ENCODE results near the gene PDE8B.

GRCh38 chr5:77285251-77285841, 74.9 kb downstream of the PDE8B start:
- TF ChIP-seq CTCF (conservative IDR thresholded peaks at IDR 0.05; ENCODE audit: low read depth in 2 of 2): no peak
- no peak for TF ChIP-seq EZH2phosphoT487 (IDR thresholded peaks at IDR 0.05; ENCODE audit: unreplicated experiment)
- TF ChIP-seq POLR2AphosphoS5 (IDR thresholded peaks at IDR 0.05; ENCODE audit: low read depth): no peak
- TF ChIP-seq REST (IDR thresholded peaks at IDR 0.05; ENCODE audit: unreplicated experiment): no peak
- no peak for TF ChIP-seq NANOG (IDR thresholded peaks at IDR 0.05; ENCODE audit: borderline replicate concordance)
- TF ChIP-seq STAT1 (IDR thresholded peaks at IDR 0.05; ENCODE audit: unreplicated experiment): no peak
- no peak for TF ChIP-seq CREB1 (CRISPR knock-in tag; IDR thresholded peaks at IDR 0.05; ENCODE audit: low read depth)
- no peak for TF ChIP-seq ETS1 (IDR thresholded peaks at IDR 0.05)
- TF ChIP-seq EZH2 (IDR thresholded peaks at IDR 0.05; ENCODE audit: low read depth, unreplicated experiment): no peak
- TF ChIP-seq ZNF331 (CRISPR knock-in tag; IDR thresholded peaks at IDR 0.05; ENCODE audit: low read depth): no peak
- TF ChIP-seq ZNF114 (CRISPR knock-in tag; IDR thresholded peaks at IDR 0.05): no peak
- TF ChIP-seq JUNB (IDR thresholded peaks at IDR 0.05; ENCODE audit: unreplicated experiment): no peak

All from GM23338 (cell line).